IMR-90 (cell line): Measurements from ENCODE around the gene DYNLL2. TPM values are rescaled to one million over a fixed set of nuclear protein-coding genes. Genes with fewer than 3 reads are reported as not detected.

Experiments used
- ATAC-seq: fragments of 200-7000 bp; cut with Tn5 transposase; 2 replicates; pipeline ENCODE4 v1.9.1; 2020; ENCODE audit warnings: low read depth, mild to moderate bottlenecking, moderate library complexity
- BruUV-seq: library from RNA; stranded (reverse); fragments of 400-500 nt; replicated peaks from 2 replicates; lab custom pipeline; 2021; lab: Mats Ljungman, UMichigan
- CTCF ChIA-PET: fragments of 300-600 bp; formaldehyde crosslinking; extraction: SDS; loops from one replicate; lab custom pipeline; 2021; ENCODE audit warnings: antibody characterized with exemption; lab: Yijun Ruan, JAX
- POLR2A ChIA-PET: fragments of 300-600 bp; sonication (Branson Sonifier 250); formaldehyde crosslinking; loops from one replicate; lab custom pipeline; 2022; ENCODE audit warnings: antibody characterized with exemption; ENCODE audit not compliant: unreplicated experiment; lab: Charles Lee
- DNase-seq: peaks from one replicate; pipeline ENCODE4 v3.0.0; 2013
- H2AFZ ChIP-seq: replicated peaks from 2 replicates; pipeline ENCODE3; 2013; ENCODE audit warnings: low read length, mild to moderate bottlenecking; ENCODE audit not compliant: poor library complexity
- H2AK5ac ChIP-seq: 2 replicates; pipeline ENCODE4 v1.6.1; 2013; ENCODE audit warnings: low read depth, low read length, inconsistent platforms
- H2AK9ac ChIP-seq: replicated peaks from 2 replicates; pipeline ENCODE3; 2013; ENCODE audit warnings: mild to moderate bottlenecking, low read depth, low read length, moderate library complexity; ENCODE audit not compliant: poor library complexity
- H2BK120ac ChIP-seq: 2 replicates; pipeline ENCODE4 v1.6.1; 2013; ENCODE audit warnings: low read depth, low read length, inconsistent platforms
- H2BK15ac ChIP-seq: 3 replicates; pipeline ENCODE4 v1.6.1; 2013; ENCODE audit warnings: low read depth, low read length, inconsistent platforms
- H2BK20ac ChIP-seq: 2 replicates; pipeline ENCODE4 v1.6.1; 2013; ENCODE audit warnings: low read depth, mild to moderate bottlenecking, inconsistent platforms, low read length, moderate library complexity
- H2BK5ac ChIP-seq: 2 replicates; pipeline ENCODE4 v1.6.1; 2013; ENCODE audit warnings: mild to moderate bottlenecking, low read depth, low read length, inconsistent platforms; ENCODE audit not compliant: poor library complexity, severe bottlenecking
- H3K14ac ChIP-seq: replicated peaks from 2 replicates; pipeline ENCODE4 v1.6.1; 2013; ENCODE audit warnings: low read depth, low read length, inconsistent platforms
- H3K18ac ChIP-seq: 2 replicates; pipeline ENCODE4 v1.6.1; 2013; ENCODE audit warnings: low read depth, low read length, control low read depth
- H3K23ac ChIP-seq: 2 replicates; pipeline ENCODE4 v1.6.1; 2013; ENCODE audit warnings: low read depth, low read length, inconsistent platforms
- H3K27ac ChIP-seq: 2 replicates; pipeline ENCODE4 v1.5.1; 2013; ENCODE audit warnings: mild to moderate bottlenecking, control low read depth, low read length; ENCODE audit not compliant: insufficient read depth
- H3K27me3 ChIP-seq: 2 replicates; pipeline ENCODE4 v1.6.1; 2013; ENCODE audit warnings: low read length; ENCODE audit not compliant: control insufficient read depth, insufficient read depth
- H3K36me3 ChIP-seq: 2 replicates; pipeline ENCODE4 v1.6.1; 2013; ENCODE audit warnings: low read length, mixed read lengths; ENCODE audit not compliant: control insufficient read depth, insufficient read depth
- H3K4ac ChIP-seq: 2 replicates; pipeline ENCODE4 v1.6.1; 2013; ENCODE audit warnings: low read depth, low read length, inconsistent platforms
- H3K4me1 ChIP-seq: 2 replicates; pipeline ENCODE4 v1.6.1; 2013; ENCODE audit warnings: low read length, mixed read lengths; ENCODE audit not compliant: control insufficient read depth, insufficient read depth
- H3K4me2 ChIP-seq: 2 replicates; pipeline ENCODE4 v1.6.1; 2013; ENCODE audit warnings: low read depth, mild to moderate bottlenecking, control low read depth, low read length, moderate library complexity
- H3K4me3 ChIP-seq: 2 replicates; pipeline ENCODE4 v1.5.1; 2013; ENCODE audit warnings: low read depth, mild to moderate bottlenecking, control low read depth, low read length, moderate library complexity; ENCODE audit not compliant: insufficient read depth
- H3K56ac ChIP-seq: 2 replicates; pipeline ENCODE4 v1.6.1; 2013; ENCODE audit warnings: low read length, inconsistent platforms; ENCODE audit not compliant: insufficient read depth; ENCODE audit errors: extremely low read depth
- H3K79me1 ChIP-seq, 2 experiments: 2 replicates each; pipeline ENCODE4 v1.6.1; 2013; ENCODE audit warnings: low read length in 2 of 2, inconsistent platforms in 1 of 2, low read depth in 1 of 2
- H3K9ac ChIP-seq: 2 replicates; pipeline ENCODE4 v1.6.1; 2013; ENCODE audit warnings: low read depth, low read length, control low read depth
- H3K9me1 ChIP-seq: 2 replicates; pipeline ENCODE4 v1.6.1; 2013; ENCODE audit warnings: low read length, inconsistent platforms; ENCODE audit not compliant: insufficient read depth
- H3K9me3 ChIP-seq: 2 replicates; pipeline ENCODE4 v1.6.1; 2013; ENCODE audit warnings: low read length; ENCODE audit not compliant: control insufficient read depth, insufficient read depth
- H4K20me1 ChIP-seq: 2 replicates; pipeline ENCODE4 v1.6.1; 2013; ENCODE audit warnings: low read length, inconsistent platforms; ENCODE audit not compliant: insufficient read depth
- H4K5ac ChIP-seq: 2 replicates; pipeline ENCODE4 v1.6.1; 2013; ENCODE audit warnings: mild to moderate bottlenecking, low read depth, low read length, control low read depth
- H4K8ac ChIP-seq, 2 experiments: 2 replicates each; pipeline ENCODE4 v1.6.1; 2013; ENCODE audit warnings: low read depth in 2 of 2, low read length in 2 of 2, control low read depth in 1 of 2, inconsistent platforms in 1 of 2
- H4K91ac ChIP-seq: 2 replicates; pipeline ENCODE4 v1.6.1; 2013; ENCODE audit warnings: low read depth, low read length, inconsistent platforms; ENCODE audit not compliant: insufficient read depth
- CEBPB ChIP-seq: IDR thresholded peaks from 2 replicates; pipeline ENCODE4 v1.6.1; 2012; ENCODE audit warnings: low read depth, low read length, improper control_type of control experiment
- CHD1 ChIP-seq: IDR thresholded peaks from 2 replicates; pipeline ENCODE4 v1.6.1; 2012; ENCODE audit warnings: low read depth, low read length, improper control_type of control experiment
- MAFK ChIP-seq: IDR thresholded peaks from 2 replicates; pipeline ENCODE4 v1.6.1; 2012; ENCODE audit warnings: low read depth, low read length, improper control_type of control experiment
- MXI1 ChIP-seq: IDR thresholded peaks from 2 replicates; pipeline ENCODE4 v1.6.1; 2012; ENCODE audit warnings: low read depth, mild to moderate bottlenecking, low read length, moderate library complexity, borderline replicate concordance
- POLR2A ChIP-seq: IDR thresholded peaks from 2 replicates; pipeline ENCODE4 v1.6.1; 2012; ENCODE audit warnings: mild to moderate bottlenecking, low read depth, low read length
- RAD21 ChIP-seq: IDR thresholded peaks from 2 replicates; pipeline ENCODE4 v1.6.1; 2012; ENCODE audit warnings: low read length, improper control_type of control experiment
- RCOR1 ChIP-seq: IDR thresholded peaks from 2 replicates; pipeline ENCODE4 v1.6.1; 2012; ENCODE audit warnings: mild to moderate bottlenecking, low read length, improper control_type of control experiment; ENCODE audit not compliant: insufficient replicate concordance
- WGBS, 2 experiments: methylation state at CpG; one replicate each; pipeline versions ENCODE4 v1.1.5 to v1.1.7; 2013; ENCODE audit warnings: missing lambda C conversion rate in 2 of 2; ENCODE audit not compliant: insufficient read length in 1 of 2; ENCODE audit errors: extremely low coverage in 2 of 2; 5-methylcytosine and 5-hydroxymethylcytosine counted together
- dilution Hi-C: fragments of 300-500 bp; cut with HindIII; formaldehyde crosslinking; loops from one replicate; pipeline ENCODE4 v1.14.3; 2018; ENCODE audit warnings: low sequenced_read_pairs; ENCODE audit not compliant: unreplicated experiment
- in situ Hi-C: fragments of 300-500 bp; cut with MboI; formaldehyde crosslinking; loops from 3 replicates; pipeline ENCODE4 v1.14.3; 2019; ENCODE audit warnings: low sequenced_read_pairs, inconsistent platforms, mixed read lengths
- intact Hi-C: fragments of 100-400 bp; cut with micrococcal nuclease; formaldehyde crosslinking; loops from 2 replicates; pipeline ENCODE4 v1.10.0; 2022
- polyA plus RNA-seq, 3 experiments: library from polyadenylated mRNA; depleted of rRNA; stranded (reverse); fragments of >200 nt; gene quantifications; 2 replicates each; pipeline ENCODE4 v1.2.3, GENCODE V29; 2012; ENCODE audit warnings: low replicate concordance in 1 of 3
- total RNA-seq: library from RNA; depleted of rRNA; stranded (reverse); fragments of >200 nt; gene quantifications from 2 replicates; pipeline ENCODE4 v1.2.3, GENCODE V29; 2012
- TF ChIP-seq, protein P1 (sequence below): fragments of 150-350 bp; IDR thresholded peaks from 2 replicates; pipeline ENCODE4 v1.6.1; 2017; ENCODE audit warnings: mild to moderate bottlenecking, antibody characterized with exemption, low read length, low read depth
- TF ChIP-seq, protein P2 (sequence below): conservative IDR thresholded peaks from 2 replicates; pipeline ENCODE4 v1.5.1; 2012; ENCODE audit warnings: mild to moderate bottlenecking, low read depth, low read length, improper control_type of control experiment

The DYNLL2 gene
- total and polyA plus RNA-seq, 2 of the 4 experiments (the other 2 are of a cell fraction) = 9.1 to 14.2 TPM

DNA sequence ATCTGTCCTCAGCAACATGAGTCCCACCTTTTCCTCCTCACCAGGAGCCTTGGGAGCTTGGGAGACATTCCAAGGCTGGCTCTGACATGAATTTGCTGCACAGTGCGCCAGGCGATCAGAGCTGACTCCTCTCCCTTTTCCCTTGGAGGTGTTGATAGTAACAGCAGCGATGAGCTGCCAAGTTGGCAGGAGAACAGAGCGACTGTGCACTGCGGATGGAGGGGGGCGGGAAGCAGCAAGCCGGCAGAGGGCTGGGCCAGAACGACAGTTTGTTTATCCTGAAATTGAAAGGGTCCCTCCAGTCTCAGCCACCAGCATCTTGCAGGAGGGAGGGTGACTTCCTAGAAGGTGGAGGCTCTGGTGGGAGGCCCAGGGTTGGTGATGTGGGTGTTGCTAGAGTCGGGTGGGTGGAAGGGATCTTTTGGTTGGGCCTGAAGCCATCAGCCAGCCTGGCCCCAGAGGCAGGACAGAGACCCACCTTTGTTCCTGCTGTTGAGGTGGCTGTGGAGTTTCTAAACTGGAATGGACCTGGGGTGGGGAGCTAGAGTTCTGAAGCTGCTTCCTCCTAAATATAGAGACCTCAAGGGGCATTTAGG lies 22.5 kb upstream of the DYNLL2 start:
- TF ChIP-seq MAFK (no peak), MXI1 (no peak), POLR2A (no peak), RAD21 (no peak), CHD1 (no peak), CEBPB (no peak), RCOR1 (no peak)
- TF ChIP-seq, protein P1, sequence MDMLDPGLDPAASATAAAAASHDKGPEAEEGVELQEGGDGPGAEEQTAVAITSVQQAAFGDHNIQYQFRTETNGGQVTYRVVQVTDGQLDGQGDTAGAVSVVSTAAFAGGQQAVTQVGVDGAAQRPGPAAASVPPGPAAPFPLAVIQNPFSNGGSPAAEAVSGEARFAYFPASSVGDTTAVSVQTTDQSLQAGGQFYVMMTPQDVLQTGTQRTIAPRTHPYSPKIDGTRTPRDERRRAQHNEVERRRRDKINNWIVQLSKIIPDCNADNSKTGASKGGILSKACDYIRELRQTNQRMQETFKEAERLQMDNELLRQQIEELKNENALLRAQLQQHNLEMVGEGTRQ = no peak
- TF ChIP-seq, protein P2, sequence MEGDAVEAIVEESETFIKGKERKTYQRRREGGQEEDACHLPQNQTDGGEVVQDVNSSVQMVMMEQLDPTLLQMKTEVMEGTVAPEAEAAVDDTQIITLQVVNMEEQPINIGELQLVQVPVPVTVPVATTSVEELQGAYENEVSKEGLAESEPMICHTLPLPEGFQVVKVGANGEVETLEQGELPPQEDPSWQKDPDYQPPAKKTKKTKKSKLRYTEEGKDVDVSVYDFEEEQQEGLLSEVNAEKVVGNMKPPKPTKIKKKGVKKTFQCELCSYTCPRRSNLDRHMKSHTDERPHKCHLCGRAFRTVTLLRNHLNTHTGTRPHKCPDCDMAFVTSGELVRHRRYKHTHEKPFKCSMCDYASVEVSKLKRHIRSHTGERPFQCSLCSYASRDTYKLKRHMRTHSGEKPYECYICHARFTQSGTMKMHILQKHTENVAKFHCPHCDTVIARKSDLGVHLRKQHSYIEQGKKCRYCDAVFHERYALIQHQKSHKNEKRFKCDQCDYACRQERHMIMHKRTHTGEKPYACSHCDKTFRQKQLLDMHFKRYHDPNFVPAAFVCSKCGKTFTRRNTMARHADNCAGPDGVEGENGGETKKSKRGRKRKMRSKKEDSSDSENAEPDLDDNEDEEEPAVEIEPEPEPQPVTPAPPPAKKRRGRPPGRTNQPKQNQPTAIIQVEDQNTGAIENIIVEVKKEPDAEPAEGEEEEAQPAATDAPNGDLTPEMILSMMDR = no peak
- DNase-seq (peak; percentile 13), ATAC-seq (peak; percentile 54)
- no peaks in the 10 kb centered on the region for H3K9me1 ChIP-seq
- peak overlapping the region; percentile 86 for H2AK9ac ChIP-seq
- no peak overlapping the region for H4K8ac ChIP-seq
- no peak overlapping the region for H4K91ac ChIP-seq
- dilution Hi-C loops (no loop called here), in situ Hi-C loops (no loop called here), intact Hi-C loops (no loop called here)
- H3K36me3 ChIP-seq = no peaks in the 10 kb centered on the region
- H2BK15ac ChIP-seq = no peak overlapping the region
- H3K27ac ChIP-seq = no peak overlapping the region
- H3K23ac ChIP-seq = no peak overlapping the region
- H3K4me3 ChIP-seq = no peak overlapping the region
- no peaks in the 10 kb centered on the region for H3K79me1 ChIP-seq
- H3K4me2 ChIP-seq = no peak overlapping the region; the same call in 1 of the 2 replicates
- no peak overlapping the region for H2AFZ ChIP-seq
- no peak overlapping the region for H3K18ac ChIP-seq
- no peak overlapping the region for H3K4ac ChIP-seq
- no peak overlapping the region for H4K5ac ChIP-seq
- H3K27me3 ChIP-seq = peaks cover 17% of the 10 kb centered on the region
- ChIA-PET POLR2A (interaction anchor here (0.6 kb wide), 1 partner anchor 22 kb away, joined by 9 read pairs; no protein-coding TSS in a partner anchor), CTCF (interaction anchor here (1.1 kb wide), 1 partner anchor 11 kb away, joined by 3 read pairs; no protein-coding TSS in a partner anchor)
- peaks cover 2% of the 10 kb centered on the region; the same call in 1 of the 2 replicates for H3K4me1 ChIP-seq
- no peaks in the 10 kb centered on the region for H3K9me3 ChIP-seq
- no peak overlapping the region for H2BK5ac ChIP-seq
- H2BK120ac ChIP-seq = no peak overlapping the region
- H2BK20ac ChIP-seq = no peak overlapping the region
- no peak overlapping the region for H3K9ac ChIP-seq
- H4K20me1 ChIP-seq = no peaks in the 10 kb centered on the region; the same call in 1 of the 2 replicates
- WGBS, 2 experiments = 0% methylated on average over 1 of the region's 9 CpGs; no CpG with 5 or more reads in 1 of the 2 experiments
- H2AK5ac ChIP-seq = no peak overlapping the region
- no TSS peak for BruUV-seq
- no peak overlapping the region for H3K56ac ChIP-seq
- no peak overlapping the region for H3K14ac ChIP-seq
